Measurements from ENCODE around the gene PARD3. TPM values are rescaled to one million over a fixed set of nuclear protein-coding genes. Genes with fewer than 3 reads are reported as not detected.

PARD3 gene
- total and polyA plus RNA-seq, 2 donors (not counting 3 experiments of a cell fraction or from before 2014, with no cell fraction given), result 7.3 to 24.1 TPM

GRCh38 chr10:34513636-34514035 is 301.5 kb downstream of the PARD3 start:
- no TSS peak for BruUV-seq (replicated peaks)
- no peak overlapping the region for H3K4me2 ChIP-seq (ENCODE audit: insufficient read depth, low read length)
- H3K27ac ChIP-seq (ENCODE audit: insufficient read depth, low read depth, low read length), result no peak overlapping the region
- H3K9me1 ChIP-seq (replicated peaks; ENCODE audit: control insufficient read depth, extremely low read depth, insufficient read depth, low read length), result no peaks in the 10 kb centered on the region
- dilution Hi-C loops (cut with MboI; ENCODE audit: extremely low pct_ligation_motif_present, low sequenced_read_pairs) (no loop called here), intact Hi-C loops (cut with micrococcal nuclease) (no loop called here)
- TF ChIP-seq GATA2 (IDR thresholded peaks at IDR 0.05; ENCODE audit: insufficient read depth, insufficient read length, low read depth, low read length) (no peak), MYC (IDR thresholded peaks at IDR 0.05; ENCODE audit: low read depth, low read length) (no peak), POLR2AphosphoS5 (IDR thresholded peaks at IDR 0.05; ENCODE audit: insufficient read depth, low read depth, low read length) (no peak), POLR2A (IDR thresholded peaks at IDR 0.05; ENCODE audit: low read depth, low read length) (no peak), EZH2 (IDR thresholded peaks at IDR 0.05; ENCODE audit: borderline replicate concordance, low read depth, low read length, severe bottlenecking) (no peak), FOS (IDR thresholded peaks at IDR 0.05; ENCODE audit: borderline replicate concordance, insufficient read depth, low read length) (no peak), JUN (IDR thresholded peaks at IDR 0.05; ENCODE audit: borderline replicate concordance, insufficient read depth, insufficient read length, low read depth) (no peak)
- TF ChIP-seq, protein P1, sequence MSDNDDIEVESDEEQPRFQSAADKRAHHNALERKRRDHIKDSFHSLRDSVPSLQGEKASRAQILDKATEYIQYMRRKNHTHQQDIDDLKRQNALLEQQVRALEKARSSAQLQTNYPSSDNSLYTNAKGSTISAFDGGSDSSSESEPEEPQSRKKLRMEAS (IDR thresholded peaks at IDR 0.05; ENCODE audit: insufficient read depth, insufficient read length), result no peak
- TF ChIP-seq, protein P2, sequence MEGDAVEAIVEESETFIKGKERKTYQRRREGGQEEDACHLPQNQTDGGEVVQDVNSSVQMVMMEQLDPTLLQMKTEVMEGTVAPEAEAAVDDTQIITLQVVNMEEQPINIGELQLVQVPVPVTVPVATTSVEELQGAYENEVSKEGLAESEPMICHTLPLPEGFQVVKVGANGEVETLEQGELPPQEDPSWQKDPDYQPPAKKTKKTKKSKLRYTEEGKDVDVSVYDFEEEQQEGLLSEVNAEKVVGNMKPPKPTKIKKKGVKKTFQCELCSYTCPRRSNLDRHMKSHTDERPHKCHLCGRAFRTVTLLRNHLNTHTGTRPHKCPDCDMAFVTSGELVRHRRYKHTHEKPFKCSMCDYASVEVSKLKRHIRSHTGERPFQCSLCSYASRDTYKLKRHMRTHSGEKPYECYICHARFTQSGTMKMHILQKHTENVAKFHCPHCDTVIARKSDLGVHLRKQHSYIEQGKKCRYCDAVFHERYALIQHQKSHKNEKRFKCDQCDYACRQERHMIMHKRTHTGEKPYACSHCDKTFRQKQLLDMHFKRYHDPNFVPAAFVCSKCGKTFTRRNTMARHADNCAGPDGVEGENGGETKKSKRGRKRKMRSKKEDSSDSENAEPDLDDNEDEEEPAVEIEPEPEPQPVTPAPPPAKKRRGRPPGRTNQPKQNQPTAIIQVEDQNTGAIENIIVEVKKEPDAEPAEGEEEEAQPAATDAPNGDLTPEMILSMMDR (IDR thresholded peaks at IDR 0.05; ENCODE audit: extremely low read depth in 1 of 2, insufficient read depth in 1 of 2, low read depth in 1 of 2, low read length in 2 of 2), result no peak
- H4K20me1 ChIP-seq (replicated peaks; ENCODE audit: control insufficient read depth, extremely low read depth, insufficient read depth, low read length), result no peaks in the 10 kb centered on the region
- no peaks in the 10 kb centered on the region for H3K79me2 ChIP-seq (ENCODE audit: control insufficient read depth, insufficient read depth, low read length)
- no peak overlapping the region for H3K4me3 ChIP-seq (replicated peaks in 1 of 3; ENCODE audit: insufficient read depth in 1 of 3, low read depth in 1 of 3, low read length in 3 of 3)
- no peaks in the 10 kb centered on the region for H3K27me3 ChIP-seq (ENCODE audit: control insufficient read depth in 2 of 2, insufficient read depth in 2 of 2, low read length in 2 of 2)
- ChIA-PET CTCF (no interaction called here), POLR2A (no interaction called here)
- no peak overlapping the region for H2AFZ ChIP-seq (ENCODE audit: low read depth, low read length)
- no peaks in the 10 kb centered on the region for H3K36me3 ChIP-seq (ENCODE audit: control insufficient read depth in 2 of 2, extremely low read depth in 1 of 2, insufficient read depth in 2 of 2, low read length in 2 of 2)
- no peaks in the 10 kb centered on the region for H3K4me1 ChIP-seq (ENCODE audit: control insufficient read depth, extremely low read depth, insufficient read depth, low read length)
- H3K9ac ChIP-seq (replicated peaks; ENCODE audit: extremely low read depth, insufficient read depth, low read length), result no peak overlapping the region
- no peak for FAIRE-seq
- no peak for DNase-seq (ENCODE audit: low read depth, low spot score)
- no peaks in the 10 kb centered on the region for H3K9me3 ChIP-seq (replicated peaks; ENCODE audit: control insufficient read depth, insufficient read depth, low read length)
